Stimulated activated CD4-positive, alpha-beta T cell treated with anti-CD3 and anti-CD28 coated beads, Interleukin-4, amount 100 ng/mL, for 4 hours (primary cell): Measurements from ENCODE around the gene RPS15.

Experiments used
- DNase-seq, 2 experiments: peaks; one replicate each; pipeline ENCODE4 v3.0.0-alpha.2; 2020

The RPS15 gene

GRCh38 chr19:1438035-1438932 is at the start of gene RPS15:
RPS15 (plus strand) TSS chr19:1438396; CDS start chr19:1438426, 30 bp downstream.
- DNase-seq: peak; percentile 93 to 97

- DNase-seq: no peak
These were observed 49.6 kb upstream of the RPS15 start for GRCh38 chr19:1388637-1389026.

GRCh38 chr19:1389033-1389940 is 48.9 kb upstream of the RPS15 start:
- no peak for DNase-seq

GRCh38 chr19:1390890-1391423 is 47.2 kb upstream of the RPS15 start:
- no peak for DNase-seq

GRCh38 chr19:1392407-1392806 is 45.8 kb upstream of the RPS15 start:
- no peak for DNase-seq

- no peak for DNase-seq
These were observed 45.2 kb upstream of the RPS15 start for GRCh38 chr19:1392939-1393530.

- no peak for DNase-seq
These were observed 44.4 kb upstream of the RPS15 start for GRCh38 chr19:1393841-1394240.

GRCh38 chr19:1394252-1395193 is 43.7 kb upstream of the RPS15 start:
- DNase-seq: no peak

- DNase-seq: no peak
These were observed 42.8 kb upstream of the RPS15 start for GRCh38 chr19:1395194-1396018.

GRCh38 chr19:1396019-1396767 is 42.0 kb upstream of the RPS15 start:
- DNase-seq: no peak

- DNase-seq: no peak
These were observed 41.2 kb upstream of the RPS15 start for GRCh38 chr19:1396768-1397679.

GRCh38 chr19:1397838-1398237 is 40.4 kb upstream of the RPS15 start:
- no peak for DNase-seq

GRCh38 chr19:1399079-1399478 is 39.1 kb upstream of the RPS15 start:
- no peak for DNase-seq

GRCh38 chr19:1399745-1400144 is 38.5 kb upstream of the RPS15 start:
- no peak for DNase-seq

- no peak for DNase-seq
These were observed 37.7 kb upstream of the RPS15 start for GRCh38 chr19:1400281-1401137.

- peak; percentile 53 to 68 for DNase-seq
These were observed 36.9 kb upstream of the RPS15 start, which contains the start of gene GAMT for GRCh38 chr19:1401138-1401888. GAMT (minus strand) TSS chr19:1401542; CDS start chr19:1401476, 66 bp downstream.

- DNase-seq: no peak
These were observed 36.3 kb upstream of the RPS15 start for GRCh38 chr19:1401889-1402217.
